Activated CD4-positive, alpha-beta T cell treated with anti-CD3 and anti-CD28 coated beads for 1 hour (primary cell): Measurements from ENCODE around the gene RMDN3.

Experiments used
- DNase-seq: peaks from one replicate; pipeline ENCODE4 v3.0.0-alpha.2; 2020

Gene RMDN3

DNA sequence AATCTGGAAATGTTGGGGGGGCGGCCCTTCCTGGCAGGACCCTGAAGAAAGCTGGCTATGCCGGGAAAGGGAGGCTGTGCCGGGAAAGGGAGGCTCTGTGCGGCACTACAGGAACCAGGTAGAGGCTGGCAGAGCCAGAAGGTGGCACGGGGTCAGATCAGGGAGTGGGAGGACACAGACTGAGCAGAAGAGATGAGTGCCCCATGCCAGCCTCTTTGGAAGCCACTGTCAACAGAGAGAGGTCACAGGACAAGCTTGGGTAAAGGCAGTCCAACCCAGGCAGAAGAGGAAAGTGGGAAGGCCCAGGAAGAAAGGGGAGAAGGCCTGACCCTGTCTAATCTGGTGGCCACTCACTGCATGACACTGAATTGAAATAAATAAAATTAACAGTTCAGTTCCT lies 16.2 kb upstream of the RMDN3 start:
- no peak for DNase-seq

GRCh38 chr15:40770147-40770721 lies 15.2 kb upstream of the RMDN3 start:
- DNase-seq = no peak

- DNase-seq = peak; percentile 48
These were observed 14.5 kb upstream of the RMDN3 start, which contains the start of gene C15orf62 for GRCh38 chr15:40769274-40770146. C15orf62 (plus strand) TSS chr15:40769980; CDS start chr15:40770496, 516 bp downstream.

DNA sequence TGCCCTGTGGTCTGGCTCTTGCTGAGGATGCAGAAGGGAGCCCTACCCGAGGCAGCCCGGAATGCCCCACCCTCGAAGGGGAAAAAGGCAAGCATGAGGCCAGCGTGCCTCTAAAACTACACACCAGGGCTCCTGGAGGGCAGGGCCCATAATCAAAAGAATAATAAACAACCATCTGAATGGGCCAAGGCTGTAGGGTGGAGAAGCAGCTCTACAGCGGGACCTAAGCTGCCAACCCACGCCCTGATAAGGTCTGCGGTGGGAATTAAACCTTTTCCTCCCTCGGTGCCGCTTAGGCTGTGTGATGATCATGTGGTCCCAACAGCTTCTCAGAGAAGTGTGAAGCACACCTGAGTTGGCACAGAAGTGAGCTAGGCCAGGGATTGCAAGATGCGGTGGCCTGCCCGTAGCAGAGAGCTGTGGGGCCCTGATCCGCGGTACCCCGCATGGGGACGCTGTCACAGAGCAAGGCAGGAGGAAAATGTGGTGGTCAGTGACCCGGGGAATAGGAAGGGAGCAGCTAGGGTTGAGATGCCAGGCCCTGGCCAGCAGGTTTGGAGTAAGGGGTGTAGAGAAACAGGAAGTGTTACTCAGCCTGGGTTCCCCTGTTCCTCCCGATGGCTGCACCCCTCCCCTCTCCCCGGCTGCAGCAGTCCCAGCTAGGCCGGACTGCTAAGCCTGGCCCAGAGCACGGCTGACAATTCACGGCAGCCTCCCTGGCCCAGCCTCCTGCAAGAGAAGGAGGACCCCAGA lies 13.6 kb upstream of the RMDN3 start:
- DNase-seq = no peak

DNA sequence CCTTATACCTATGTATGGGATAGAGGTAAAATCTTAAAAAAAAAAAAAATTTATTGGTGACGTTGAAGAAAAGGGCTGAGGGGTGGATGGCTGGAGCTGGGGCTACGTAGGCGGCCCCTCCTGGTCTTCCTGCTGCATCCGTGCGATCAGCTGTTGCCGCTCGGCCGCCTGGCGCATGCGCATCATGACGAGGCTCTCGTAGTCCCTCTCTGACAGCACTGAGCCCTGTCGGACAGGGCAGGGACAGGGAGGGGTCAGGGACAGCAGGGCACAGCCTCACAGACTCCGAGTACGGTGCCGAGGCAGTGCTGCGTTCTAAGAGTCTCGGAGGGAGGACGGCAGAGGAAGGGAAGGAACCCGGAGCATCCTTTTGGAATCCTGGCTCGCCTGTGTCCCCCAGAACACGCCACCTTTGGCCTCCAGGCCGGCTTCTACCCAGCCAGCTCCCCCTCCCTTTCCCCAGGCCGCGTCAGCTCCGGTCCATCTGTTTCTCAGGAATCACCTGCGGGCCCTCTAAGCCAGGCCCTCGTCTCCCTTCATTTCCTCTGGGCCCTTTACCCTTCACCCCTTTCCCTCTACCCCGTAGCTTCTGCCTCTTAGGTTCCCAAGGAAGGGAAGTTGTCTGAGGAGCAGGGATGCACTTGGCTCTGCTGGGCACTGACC lies 12.9 kb upstream of the RMDN3 start:
- DNase-seq = no peak

- DNase-seq = no peak
These were observed 12.1 kb upstream of the RMDN3 start for GRCh38 chr15:40766906-40767837.

DNA sequence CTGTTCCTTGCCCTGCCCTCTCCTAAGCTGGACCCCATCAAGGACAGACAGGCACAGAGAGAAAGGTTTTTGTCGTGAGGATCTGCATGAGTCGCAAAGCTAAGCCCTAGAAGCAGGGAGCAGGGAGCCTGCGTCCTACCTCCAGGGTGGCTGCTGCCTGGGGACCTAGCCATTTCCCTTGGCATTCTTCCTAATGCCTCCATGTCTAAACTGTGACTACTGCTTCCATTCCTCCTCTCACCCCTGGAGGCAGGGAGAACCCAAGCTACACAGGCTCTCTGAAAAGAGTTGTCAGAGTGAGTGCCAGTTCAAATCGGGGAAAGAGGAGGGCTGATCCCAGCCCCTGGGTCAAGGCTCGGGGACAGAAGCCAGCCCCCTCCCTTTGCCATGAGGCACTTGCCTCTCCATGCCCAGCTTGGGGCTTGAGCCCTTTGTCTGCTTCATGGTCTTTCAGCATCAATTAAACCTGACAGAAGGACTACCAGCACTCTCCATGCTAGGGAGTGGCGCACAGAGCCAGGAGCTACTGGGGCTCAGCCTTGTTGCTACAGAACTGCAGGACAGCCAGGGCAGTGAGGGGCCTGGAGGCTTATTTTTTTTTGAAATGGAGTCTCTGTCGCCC lies 11.3 kb upstream of the RMDN3 start:
- DNase-seq = no peak

GRCh38 chr15:40764629-40765103 lies 9.6 kb upstream of the RMDN3 start:
- no peak for DNase-seq

DNA sequence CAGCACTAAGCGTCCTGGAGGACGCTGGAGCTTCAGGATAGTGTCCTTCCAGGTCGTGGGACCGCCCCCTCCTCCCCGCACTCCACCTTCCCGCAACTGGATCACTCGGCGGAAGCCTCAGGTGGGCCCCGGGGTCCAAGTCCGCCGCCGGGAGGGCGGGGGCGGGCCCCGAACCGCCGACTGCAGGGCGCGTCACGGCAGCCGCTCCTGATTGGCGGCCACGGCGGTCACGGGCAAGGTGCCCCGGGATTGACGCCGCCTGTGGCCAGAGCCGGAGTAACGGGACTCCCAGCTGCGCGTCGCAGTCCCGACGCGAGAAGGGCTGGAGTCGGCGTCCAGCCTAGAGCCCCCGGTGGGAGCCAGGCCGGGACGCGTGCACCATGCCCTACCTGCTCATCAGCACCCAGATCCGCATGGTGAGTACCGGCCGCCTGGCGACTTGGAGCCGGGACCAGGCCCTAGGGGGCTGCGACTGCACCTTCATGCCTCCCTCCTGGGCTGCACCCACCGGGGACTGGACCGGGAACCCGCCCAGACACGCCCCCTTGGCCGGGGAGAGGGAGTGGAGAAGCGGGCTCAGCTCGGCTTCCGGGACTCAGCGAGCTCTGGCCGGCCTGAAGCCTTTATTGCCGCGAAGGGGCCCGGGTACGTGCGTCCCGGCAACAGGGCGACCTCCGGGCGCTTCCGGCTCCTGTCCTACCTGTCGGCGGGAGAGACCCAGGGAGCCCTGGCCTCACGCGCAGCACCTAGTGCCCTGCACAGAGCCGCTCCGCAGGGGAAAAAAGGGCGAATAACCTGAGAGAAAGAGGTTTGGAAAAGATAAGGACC lies 9.0 kb upstream of the RMDN3 start, which contains the start of gene GCHFR:
Gene GCHFR, plus strand, starts transcription at position 268 of the 828 bp plus-strand sequence. Its CDS starts 113 bp downstream, at position 381.
- peak; percentile 42 for DNase-seq

- no peak for DNase-seq
These were observed 8.1 kb upstream of the RMDN3 start for GRCh38 chr15:40762919-40763800.

DNA sequence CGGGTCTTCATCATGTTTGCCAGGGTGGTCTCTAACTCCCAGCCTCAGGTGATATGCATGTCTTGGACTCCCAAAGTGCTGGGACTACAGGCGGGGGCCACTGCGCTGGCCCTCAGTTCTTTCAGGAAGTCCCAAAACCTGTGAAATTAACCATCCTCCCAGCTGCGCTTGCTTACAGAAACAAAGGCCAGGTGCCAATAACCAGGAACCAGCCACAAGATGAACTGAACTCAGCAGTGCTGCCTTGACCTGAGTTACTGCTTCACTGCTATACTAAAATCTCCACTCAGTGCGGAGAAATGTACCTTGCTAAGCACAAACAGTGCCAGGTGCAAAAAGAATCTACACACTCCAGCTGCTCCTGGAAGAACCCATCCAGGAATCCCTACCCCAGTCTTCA lies 4.9 kb upstream of the RMDN3 start:
- DNase-seq = no peak

GRCh38 chr15:40756938-40757337 lies 1.9 kb upstream of the RMDN3 start:
- no peak for DNase-seq

DNA sequence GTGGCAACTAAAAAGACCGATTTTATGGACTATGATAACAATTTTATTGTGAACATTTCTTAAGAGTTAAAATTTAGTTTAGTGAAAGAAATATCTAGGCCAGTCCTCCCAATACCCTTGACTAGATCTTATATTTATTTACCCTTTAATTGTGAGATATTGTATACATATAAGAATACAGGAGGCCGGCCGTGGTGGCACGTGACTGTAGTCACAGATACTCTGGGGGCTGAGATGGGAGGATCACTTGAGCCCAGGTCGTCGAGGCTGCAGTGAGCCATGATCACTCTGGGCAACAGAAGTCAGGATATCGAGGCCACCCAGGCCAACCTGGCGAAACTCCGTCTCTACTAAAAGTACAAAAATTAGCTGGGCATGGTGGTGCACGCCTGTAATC lies 756 bp upstream of the RMDN3 start:
- no peak for DNase-seq

GRCh38 chr15:40754574-40754882 lies 526 bp downstream of the RMDN3 start:
- DNase-seq = no peak

- DNase-seq = no peak
These were observed 3.3 kb downstream of the RMDN3 start for GRCh38 chr15:40751745-40752144.

- DNase-seq = no peak
These were observed 4.2 kb downstream of the RMDN3 start for GRCh38 chr15:40750885-40751284.

- no peak for DNase-seq
These were observed 5.9 kb downstream of the RMDN3 start for GRCh38 chr15:40749151-40749630.

DNA sequence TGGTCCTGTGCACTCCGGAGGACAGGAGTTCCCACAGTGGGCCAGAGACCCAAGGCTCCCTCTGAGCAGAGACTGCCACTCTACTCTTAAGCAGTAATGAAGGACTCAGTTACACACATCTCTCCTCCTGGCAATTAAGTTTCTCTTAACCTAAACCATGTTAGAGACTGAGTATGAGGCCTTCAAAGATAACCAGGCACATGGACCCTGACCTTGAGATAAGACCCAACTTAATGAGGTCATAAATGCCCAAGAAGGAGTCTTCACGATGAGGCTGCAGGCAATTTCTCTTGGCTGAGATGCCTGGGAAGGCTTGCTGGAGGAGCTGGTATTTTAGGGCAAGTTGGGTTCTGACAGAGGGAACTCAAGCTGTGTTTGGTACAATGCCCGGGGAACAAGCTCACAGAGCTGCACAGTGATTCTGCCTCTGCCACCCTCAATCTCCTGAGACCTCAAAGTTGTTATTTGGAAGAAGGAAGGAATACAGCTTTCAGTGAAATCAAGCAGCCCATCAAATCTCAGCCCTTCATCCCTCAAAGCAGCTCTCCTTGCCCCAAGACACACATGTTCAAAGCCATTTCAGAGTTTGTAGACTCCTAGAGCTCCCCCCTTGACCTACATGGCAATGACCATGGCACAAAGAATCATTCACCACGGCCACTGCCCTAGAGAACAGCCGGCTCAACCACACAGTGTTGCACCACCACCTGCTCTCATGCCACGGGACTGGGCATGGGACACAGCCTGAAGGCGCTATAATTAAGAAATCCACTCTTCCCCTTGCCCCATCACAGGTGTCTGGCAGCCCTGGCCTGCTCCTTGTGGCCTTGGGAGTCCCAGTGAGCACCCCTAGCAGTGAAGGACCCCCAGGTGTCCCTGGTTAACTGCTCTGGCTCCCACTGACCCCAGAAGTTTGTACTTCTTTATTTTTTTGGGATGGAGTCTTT lies 7.1 kb downstream of the RMDN3 start:
- no peak for DNase-seq
